GM18507 (cell line): ENCODE measurements around the gene CARD11.
A peak's percentile ranks its signal among the peaks of the same experiment; 100 is the strongest.

ENCODE experiments used
- DNase-seq: peaks from one replicate; pipeline ENCODE4 v3.0.0; 2011; ENCODE audit warnings: low read depth; ENCODE audit not compliant: insufficient read length; ENCODE audit errors: extremely low spot score
- FAIRE-seq: peaks from 2 replicates; lab custom pipeline; 2011; peaks lifted over from hg19 to GRCh38; lab: Jason Lieb, UNC

CARD11 gene

DNA sequence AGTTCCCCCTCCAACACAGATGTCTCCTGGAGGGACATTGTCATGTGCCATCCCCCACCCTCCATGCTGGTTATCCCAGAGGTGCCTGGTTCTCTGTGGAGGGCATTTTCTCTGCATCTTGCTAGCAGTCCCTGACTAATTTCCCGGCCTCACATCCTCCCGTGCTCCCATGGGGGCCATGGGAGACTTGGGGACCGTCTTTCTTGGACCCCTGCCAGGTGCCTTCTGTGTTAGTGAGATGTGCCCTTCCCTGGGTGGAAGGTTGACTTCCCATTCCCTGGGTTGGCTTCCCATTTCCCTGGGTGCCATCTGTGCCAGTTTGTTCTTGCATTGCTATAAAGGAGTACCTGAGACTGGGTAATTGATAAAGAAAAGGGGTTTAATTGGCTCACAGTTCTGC, 177.1 kb downstream of the CARD11 start:
- FAIRE-seq, result no peak
- DNase-seq, result no peak

DNA sequence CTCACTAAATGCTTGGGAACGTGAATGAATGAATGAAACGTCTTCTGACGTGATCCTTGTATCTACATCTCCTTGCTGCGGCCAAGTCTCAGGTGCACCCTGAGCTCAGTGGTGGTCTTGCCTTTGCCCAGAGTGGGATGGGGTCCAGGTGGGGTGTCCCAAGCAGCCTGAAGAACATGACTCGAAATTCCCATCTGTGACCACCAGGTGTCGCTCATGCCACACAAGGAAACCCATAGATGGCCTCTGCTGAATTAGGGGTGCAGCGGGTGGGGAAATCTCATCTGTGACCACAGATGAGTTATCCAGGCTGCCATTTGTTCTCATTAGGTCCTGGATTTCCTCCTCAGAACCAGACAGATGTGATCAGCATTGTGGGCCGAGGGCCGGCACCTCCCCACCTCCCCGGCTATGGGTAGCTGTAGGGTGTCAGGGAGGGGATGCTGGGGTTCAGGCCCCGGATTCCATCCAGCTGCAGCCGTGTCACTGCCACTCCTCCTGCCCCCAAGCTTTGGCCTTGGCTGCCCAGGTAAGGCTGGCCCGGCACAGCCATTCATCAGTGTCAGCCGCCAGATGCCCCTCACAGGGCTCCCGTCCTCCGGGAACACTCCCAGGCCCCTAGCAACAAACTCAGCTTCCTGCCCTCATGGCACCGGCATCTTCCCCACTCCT, 178.5 kb downstream of the CARD11 start:
- DNase-seq (peak; percentile 55), FAIRE-seq (peak; percentile 80)

DNA sequence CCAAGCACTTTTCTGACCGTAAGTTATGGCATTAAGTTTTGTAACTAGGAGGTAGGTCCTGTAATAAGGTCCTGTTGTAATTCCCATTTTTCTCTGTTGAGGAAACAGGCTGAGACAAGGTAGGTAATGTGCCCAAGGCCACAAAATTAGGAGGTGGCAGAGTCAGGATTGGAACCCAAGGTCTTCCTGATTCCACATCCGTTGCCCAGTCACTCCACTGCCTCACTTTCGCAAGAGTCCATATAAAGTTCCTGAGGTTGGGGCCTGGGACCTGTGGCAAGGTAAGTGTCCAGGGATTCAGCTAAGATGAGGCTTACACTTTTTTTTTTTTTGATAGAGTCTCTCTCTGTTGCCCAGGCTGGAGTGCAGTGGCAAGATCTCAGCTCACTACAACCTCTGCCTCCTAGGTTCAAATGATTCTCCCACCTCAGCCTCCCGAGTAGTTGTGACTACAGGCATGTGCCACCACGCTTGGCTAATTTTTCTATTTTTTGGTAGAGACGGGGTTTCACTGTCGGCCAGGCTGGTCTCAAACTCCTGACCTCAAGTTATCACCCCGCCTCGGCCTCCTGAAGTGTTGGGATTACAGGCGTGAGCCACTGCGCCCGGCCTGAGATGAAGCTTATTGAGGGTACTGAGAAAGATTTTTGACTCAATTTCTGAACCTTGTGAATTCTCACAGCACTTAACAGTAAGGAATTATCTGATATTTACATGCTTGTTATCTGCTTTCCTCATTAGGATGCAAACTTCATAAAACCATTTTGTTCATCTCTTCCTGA, 179.3 kb downstream of the CARD11 start:
- no peak for FAIRE-seq
- DNase-seq, result no peak

DNA sequence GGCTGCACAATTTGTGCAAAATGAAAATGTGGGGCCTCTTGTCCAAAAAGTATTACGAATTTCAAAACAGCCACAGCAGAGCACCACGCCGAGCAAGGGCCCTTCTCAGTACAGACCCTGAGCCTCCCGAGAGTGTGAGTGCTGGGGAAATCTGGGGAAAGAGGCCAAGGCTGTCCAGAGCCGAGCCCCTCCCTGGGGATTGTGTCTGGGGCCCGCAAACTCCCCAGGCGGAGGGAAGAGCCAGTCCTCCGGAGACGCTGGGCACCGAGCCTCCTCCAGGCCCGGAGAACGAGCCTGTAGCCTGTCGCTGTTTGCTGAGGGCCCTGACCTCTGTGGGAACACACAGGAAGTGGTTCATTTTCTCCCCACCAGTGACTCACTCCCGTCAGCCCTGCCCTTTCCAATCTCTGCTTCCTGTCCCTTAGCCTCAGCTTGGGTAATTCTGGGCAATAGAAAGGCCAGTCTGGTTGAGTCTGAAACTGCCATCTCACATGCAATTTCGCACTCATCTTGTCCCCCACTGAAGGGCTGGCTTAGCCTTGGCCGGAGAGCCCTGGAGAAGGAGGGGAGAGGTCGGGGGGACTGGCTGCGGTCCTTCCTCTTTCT, 180.1 kb downstream of the CARD11 start:
- FAIRE-seq, result peak; percentile 96
- DNase-seq, result peak; percentile 69

DNA sequence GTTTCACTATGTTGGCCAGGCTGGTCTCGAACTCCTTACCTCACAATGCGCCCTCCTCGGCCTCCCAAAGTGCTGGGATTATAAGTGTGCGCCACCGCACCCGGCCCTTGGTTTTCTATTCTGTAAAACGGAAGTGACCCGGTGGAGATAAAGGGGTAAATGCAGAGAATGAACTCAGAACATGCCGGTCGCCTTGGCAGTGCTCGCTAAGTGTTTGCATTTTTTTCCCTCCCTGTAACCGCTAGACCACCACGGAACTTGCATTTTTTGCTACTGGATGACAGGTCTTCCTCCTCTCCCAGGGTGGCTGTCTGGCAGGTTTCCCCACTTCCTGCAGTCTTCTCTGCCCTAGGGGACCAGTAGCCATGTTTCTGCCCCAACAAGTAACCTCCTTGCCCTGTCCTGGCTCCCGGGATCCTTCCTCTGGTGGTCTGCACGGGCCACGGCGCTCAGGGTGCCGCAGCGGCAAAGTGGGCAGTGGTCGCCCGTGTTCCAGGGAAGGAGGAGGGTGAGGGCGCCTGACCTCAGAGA, 180.8 kb downstream of the CARD11 start:
- FAIRE-seq, result no peak
- DNase-seq, result no peak

DNA sequence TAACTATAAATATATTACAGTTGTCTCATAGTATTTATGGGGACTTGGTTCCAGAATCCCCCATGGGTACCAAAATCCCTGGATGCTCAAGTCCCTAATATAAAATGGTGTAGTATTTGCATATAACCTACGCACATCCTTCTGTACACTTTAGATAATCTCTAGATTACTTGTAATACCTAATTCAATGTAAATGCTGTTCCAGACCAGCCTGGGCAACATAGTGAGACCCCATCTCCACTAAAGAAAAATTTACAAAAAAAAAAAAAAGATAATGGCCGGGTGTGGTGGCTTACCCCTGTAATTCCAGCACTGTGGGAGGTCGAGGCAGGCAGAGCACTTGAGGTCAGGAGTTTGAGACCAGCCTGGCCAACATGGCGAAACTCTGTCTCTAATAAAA, 182.2 kb downstream of the CARD11 start:
- DNase-seq, result no peak
- no peak for FAIRE-seq

DNA sequence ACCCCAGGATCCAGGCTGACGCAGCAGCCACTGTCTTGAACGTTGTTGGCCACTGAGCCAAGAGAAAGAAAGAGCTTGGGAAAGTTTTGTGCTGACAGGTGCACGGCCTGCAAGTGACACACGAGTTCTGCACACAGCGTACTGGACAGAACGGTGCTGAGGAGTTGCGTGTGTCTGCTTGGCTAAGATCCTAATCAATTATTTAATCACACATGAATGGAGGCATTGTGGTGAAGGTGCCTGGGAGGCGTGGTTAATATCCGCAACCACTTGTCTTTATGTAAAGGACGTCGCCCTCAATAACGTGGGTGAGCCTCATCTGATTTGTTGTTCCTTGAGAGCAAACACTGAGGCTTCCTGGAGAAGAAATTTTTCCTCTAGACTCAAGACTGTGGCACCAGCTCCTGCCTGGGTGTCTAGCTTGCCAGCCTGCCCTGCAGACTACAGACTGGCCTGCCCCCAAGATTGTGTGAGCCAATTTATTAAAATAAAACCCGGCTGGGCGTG, 183.0 kb downstream of the CARD11 start:
- FAIRE-seq (no peak), DNase-seq (no peak)

DNA sequence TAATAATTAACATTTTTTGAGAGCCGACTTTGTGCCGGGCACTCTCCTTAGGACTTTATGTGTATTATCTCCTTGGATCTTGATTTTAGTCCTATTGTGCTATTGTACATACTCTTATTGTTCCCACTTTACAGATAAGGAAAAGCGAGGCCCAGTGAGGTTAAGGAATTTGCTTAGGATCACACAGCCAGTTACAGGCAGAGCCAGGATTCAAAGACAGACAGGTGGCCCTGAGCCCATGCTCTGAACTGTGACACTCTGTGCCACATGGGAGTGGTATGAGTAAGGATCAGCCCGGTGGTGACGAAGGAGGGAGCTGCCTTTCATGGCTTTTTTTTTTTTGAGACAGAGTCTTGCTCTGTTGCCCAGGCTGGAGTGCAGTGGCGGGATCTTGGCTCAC, 183.7 kb downstream of the CARD11 start:
- FAIRE-seq (no peak), DNase-seq (no peak)

DNA sequence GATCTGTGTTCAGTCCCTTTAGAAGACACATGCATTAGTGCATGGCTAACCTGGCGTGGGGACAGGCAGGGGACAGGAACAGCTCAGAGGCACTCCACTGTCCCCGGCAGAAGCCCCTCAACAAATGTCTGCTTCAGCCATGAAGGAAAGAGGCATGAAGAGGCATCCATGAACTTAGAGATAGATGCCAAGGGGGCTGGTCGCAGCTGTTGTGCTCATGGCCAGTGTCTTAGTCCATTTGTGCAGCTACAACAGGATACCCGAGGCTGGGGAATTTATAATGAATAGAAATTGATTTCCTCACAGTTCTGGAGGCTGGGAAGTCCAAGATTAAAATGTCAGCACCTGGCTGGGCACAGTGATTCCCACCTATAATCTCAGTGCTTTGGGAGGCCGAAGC, 185.0 kb downstream of the CARD11 start:
- FAIRE-seq, result no peak

DNA sequence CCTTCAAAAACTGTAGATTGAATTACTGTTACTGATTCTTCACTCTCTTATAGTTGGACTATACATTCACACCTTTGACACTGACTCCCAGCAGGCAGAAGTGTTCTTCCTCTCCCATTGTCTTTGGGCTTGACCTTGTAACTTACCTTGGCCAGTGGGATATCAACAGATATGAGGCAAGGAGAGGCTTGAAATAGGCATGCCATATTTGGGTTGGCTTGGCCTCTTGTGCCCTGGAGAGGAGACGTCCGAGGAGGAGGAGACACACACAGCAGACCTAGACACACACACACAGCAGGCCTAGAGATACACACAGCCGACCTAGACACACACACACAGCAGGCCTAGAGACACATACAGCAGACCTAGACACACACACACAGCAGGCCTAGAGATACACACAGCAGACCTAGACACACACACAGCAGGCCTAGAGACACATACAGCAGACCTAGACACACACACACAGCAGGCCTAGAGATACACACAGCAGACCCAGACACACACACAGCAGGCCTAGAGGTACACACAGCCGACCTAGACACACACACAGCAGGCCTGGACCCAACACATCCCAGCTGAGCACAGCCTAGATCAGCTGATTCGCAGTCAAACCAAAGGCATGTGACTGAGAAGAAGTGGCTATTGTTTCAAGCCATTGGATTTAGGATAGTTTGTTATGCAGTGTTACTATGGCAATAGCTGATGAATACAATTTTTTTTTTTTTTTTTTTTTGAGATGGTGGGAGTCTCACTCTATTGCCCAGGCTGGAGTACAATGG, 187.1 kb downstream of the CARD11 start:
- FAIRE-seq (no peak), DNase-seq (no peak)

More for the DNA sequence above, 185.0 kb downstream of the CARD11 start:
- DNase-seq, result no peak
